IMR-90 (cell line): ENCODE data around the gene MYH9. TPM values are rescaled to one million over a fixed set of nuclear protein-coding genes. Genes with fewer than 3 reads are reported as not detected.
A peak's percentile ranks its signal among the peaks of the same experiment; 100 is the strongest.

ENCODE experiments used
- ATAC-seq: fragments of 200-7000 bp; cut with Tn5 transposase; 2 replicates; pipeline ENCODE4 v1.9.1; 2020; ENCODE audit warnings: low read depth, mild to moderate bottlenecking, moderate library complexity
- BruUV-seq: library from RNA; stranded (reverse); fragments of 400-500 nt; replicated peaks from 2 replicates; lab custom pipeline; 2021; lab: Mats Ljungman, UMichigan
- CTCF ChIA-PET: fragments of 300-600 bp; formaldehyde crosslinking; extraction: SDS; loops from one replicate; lab custom pipeline; 2021; ENCODE audit warnings: antibody characterized with exemption; lab: Yijun Ruan, JAX
- POLR2A ChIA-PET: fragments of 300-600 bp; sonication (Branson Sonifier 250); formaldehyde crosslinking; loops from one replicate; lab custom pipeline; 2022; ENCODE audit warnings: antibody characterized with exemption; ENCODE audit not compliant: unreplicated experiment; lab: Charles Lee
- DNase-seq: peaks from one replicate; pipeline ENCODE4 v3.0.0; 2013
- H2AFZ ChIP-seq: replicated peaks from 2 replicates; pipeline ENCODE3; 2013; ENCODE audit warnings: low read length, mild to moderate bottlenecking; ENCODE audit not compliant: poor library complexity
- H2AK5ac ChIP-seq: 2 replicates; pipeline ENCODE4 v1.6.1; 2013; ENCODE audit warnings: low read depth, low read length, inconsistent platforms
- H2AK9ac ChIP-seq: replicated peaks from 2 replicates; pipeline ENCODE3; 2013; ENCODE audit warnings: mild to moderate bottlenecking, low read depth, low read length, moderate library complexity; ENCODE audit not compliant: poor library complexity
- H2BK120ac ChIP-seq: 2 replicates; pipeline ENCODE4 v1.6.1; 2013; ENCODE audit warnings: low read depth, low read length, inconsistent platforms
- H2BK15ac ChIP-seq: 3 replicates; pipeline ENCODE4 v1.6.1; 2013; ENCODE audit warnings: low read depth, low read length, inconsistent platforms
- H2BK20ac ChIP-seq: 2 replicates; pipeline ENCODE4 v1.6.1; 2013; ENCODE audit warnings: low read depth, mild to moderate bottlenecking, inconsistent platforms, low read length, moderate library complexity
- H2BK5ac ChIP-seq: 2 replicates; pipeline ENCODE4 v1.6.1; 2013; ENCODE audit warnings: mild to moderate bottlenecking, low read depth, low read length, inconsistent platforms; ENCODE audit not compliant: poor library complexity, severe bottlenecking
- H3K14ac ChIP-seq: replicated peaks from 2 replicates; pipeline ENCODE4 v1.6.1; 2013; ENCODE audit warnings: low read depth, low read length, inconsistent platforms
- H3K18ac ChIP-seq: 2 replicates; pipeline ENCODE4 v1.6.1; 2013; ENCODE audit warnings: low read depth, low read length, control low read depth
- H3K23ac ChIP-seq: 2 replicates; pipeline ENCODE4 v1.6.1; 2013; ENCODE audit warnings: low read depth, low read length, inconsistent platforms
- H3K27ac ChIP-seq: 2 replicates; pipeline ENCODE4 v1.5.1; 2013; ENCODE audit warnings: mild to moderate bottlenecking, control low read depth, low read length; ENCODE audit not compliant: insufficient read depth
- H3K27me3 ChIP-seq: 2 replicates; pipeline ENCODE4 v1.6.1; 2013; ENCODE audit warnings: low read length; ENCODE audit not compliant: control insufficient read depth, insufficient read depth
- H3K36me3 ChIP-seq: 2 replicates; pipeline ENCODE4 v1.6.1; 2013; ENCODE audit warnings: low read length, mixed read lengths; ENCODE audit not compliant: control insufficient read depth, insufficient read depth
- H3K4ac ChIP-seq: 2 replicates; pipeline ENCODE4 v1.6.1; 2013; ENCODE audit warnings: low read depth, low read length, inconsistent platforms
- H3K4me1 ChIP-seq: 2 replicates; pipeline ENCODE4 v1.6.1; 2013; ENCODE audit warnings: low read length, mixed read lengths; ENCODE audit not compliant: control insufficient read depth, insufficient read depth
- H3K4me2 ChIP-seq: 2 replicates; pipeline ENCODE4 v1.6.1; 2013; ENCODE audit warnings: low read depth, mild to moderate bottlenecking, control low read depth, low read length, moderate library complexity
- H3K4me3 ChIP-seq: 2 replicates; pipeline ENCODE4 v1.5.1; 2013; ENCODE audit warnings: low read depth, mild to moderate bottlenecking, control low read depth, low read length, moderate library complexity; ENCODE audit not compliant: insufficient read depth
- H3K56ac ChIP-seq: 2 replicates; pipeline ENCODE4 v1.6.1; 2013; ENCODE audit warnings: low read length, inconsistent platforms; ENCODE audit not compliant: insufficient read depth; ENCODE audit errors: extremely low read depth
- H3K79me1 ChIP-seq, 2 experiments: 2 replicates each; pipeline ENCODE4 v1.6.1; 2013; ENCODE audit warnings: low read length in 2 of 2, inconsistent platforms in 1 of 2, low read depth in 1 of 2
- H3K9ac ChIP-seq: 2 replicates; pipeline ENCODE4 v1.6.1; 2013; ENCODE audit warnings: low read depth, low read length, control low read depth
- H3K9me1 ChIP-seq: 2 replicates; pipeline ENCODE4 v1.6.1; 2013; ENCODE audit warnings: low read length, inconsistent platforms; ENCODE audit not compliant: insufficient read depth
- H3K9me3 ChIP-seq: 2 replicates; pipeline ENCODE4 v1.6.1; 2013; ENCODE audit warnings: low read length; ENCODE audit not compliant: control insufficient read depth, insufficient read depth
- H4K20me1 ChIP-seq: 2 replicates; pipeline ENCODE4 v1.6.1; 2013; ENCODE audit warnings: low read length, inconsistent platforms; ENCODE audit not compliant: insufficient read depth
- H4K5ac ChIP-seq: 2 replicates; pipeline ENCODE4 v1.6.1; 2013; ENCODE audit warnings: mild to moderate bottlenecking, low read depth, low read length, control low read depth
- H4K8ac ChIP-seq, 2 experiments: 2 replicates each; pipeline ENCODE4 v1.6.1; 2013; ENCODE audit warnings: low read depth in 2 of 2, low read length in 2 of 2, control low read depth in 1 of 2, inconsistent platforms in 1 of 2
- H4K91ac ChIP-seq: 2 replicates; pipeline ENCODE4 v1.6.1; 2013; ENCODE audit warnings: low read depth, low read length, inconsistent platforms; ENCODE audit not compliant: insufficient read depth
- BHLHE40 ChIP-seq: fragments of 150-350 bp; IDR thresholded peaks from 2 replicates; pipeline ENCODE4 v1.6.1; 2016; ENCODE audit warnings: mild to moderate bottlenecking, low read depth, low read length
- FOS ChIP-seq: fragments of 150-350 bp; IDR thresholded peaks from 2 replicates; pipeline ENCODE4 v1.6.1; 2016; ENCODE audit warnings: low read depth, low read length
- MAFK ChIP-seq: IDR thresholded peaks from 2 replicates; pipeline ENCODE4 v1.6.1; 2012; ENCODE audit warnings: low read depth, low read length, improper control_type of control experiment
- MAZ ChIP-seq: IDR thresholded peaks from 2 replicates; pipeline ENCODE4 v1.6.1; 2012; ENCODE audit warnings: low read depth, mild to moderate bottlenecking, low read length, improper control_type of control experiment, moderate library complexity, borderline replicate concordance
- POLR2A ChIP-seq: IDR thresholded peaks from 2 replicates; pipeline ENCODE4 v1.6.1; 2012; ENCODE audit warnings: mild to moderate bottlenecking, low read depth, low read length
- WGBS, 2 experiments: methylation state at CpG; one replicate each; pipeline versions ENCODE4 v1.1.5 to v1.1.7; 2013; ENCODE audit warnings: missing lambda C conversion rate in 2 of 2; ENCODE audit not compliant: insufficient read length in 1 of 2; ENCODE audit errors: extremely low coverage in 2 of 2; 5-methylcytosine and 5-hydroxymethylcytosine counted together
- dilution Hi-C: fragments of 300-500 bp; cut with HindIII; formaldehyde crosslinking; loops from one replicate; pipeline ENCODE4 v1.14.3; 2018; ENCODE audit warnings: low sequenced_read_pairs; ENCODE audit not compliant: unreplicated experiment
- in situ Hi-C: fragments of 300-500 bp; cut with MboI; formaldehyde crosslinking; loops from 3 replicates; pipeline ENCODE4 v1.14.3; 2019; ENCODE audit warnings: low sequenced_read_pairs, inconsistent platforms, mixed read lengths
- intact Hi-C: fragments of 100-400 bp; cut with micrococcal nuclease; formaldehyde crosslinking; loops from 2 replicates; pipeline ENCODE4 v1.10.0; 2022
- polyA plus RNA-seq, 3 experiments: library from polyadenylated mRNA; depleted of rRNA; stranded (reverse); fragments of >200 nt; gene quantifications; 2 replicates each; pipeline ENCODE4 v1.2.3, GENCODE V29; 2012; ENCODE audit warnings: low replicate concordance in 1 of 3
- total RNA-seq: library from RNA; depleted of rRNA; stranded (reverse); fragments of >200 nt; gene quantifications from 2 replicates; pipeline ENCODE4 v1.2.3, GENCODE V29; 2012

The MYH9 gene
- total and polyA plus RNA-seq, 2 of the 4 experiments (the other 2 are of a cell fraction): 475 to 554 TPM

GRCh38 chr22:36358533-36359469 lies 29.0 kb downstream of the MYH9 start:
- intact Hi-C loops: loop anchor here (1.0 kb wide), 1 partner anchor 24 kb away; no protein-coding TSS in a partner anchor
- Histone ChIP-seq H2AK5ac (peak overlapping the region; percentile 90), H3K56ac (peak overlapping the region; percentile 44), H3K4me2 (peak overlapping the region; percentile 25; the same call in 1 of the 2 replicates), H3K9ac (peak overlapping the region; percentile 24; the same call in 1 of the 2 replicates), H4K5ac (no peak overlapping the region; the same call in 1 of the 2 replicates), H2BK5ac (peak overlapping the region; percentile 89), H3K18ac (peak overlapping the region; percentile 16; the same call in 1 of the 2 replicates), H3K36me3 (peaks cover 25% of the 10 kb centered on the region), H3K4ac (peak overlapping the region; percentile 73), H3K79me1 (peaks cover 0 to 57% of the 10 kb centered on the region in 2 experiments; a peak in 2 of 4 replicates), H2AFZ (peak overlapping the region; percentile 13), H3K4me1 (peaks cover 65% of the 10 kb centered on the region), H3K9me1 (peaks cover 61% of the 10 kb centered on the region), H2BK15ac (peak overlapping the region; percentile 7; the same call in 1 of the 3 replicates), H3K4me3 (no peak overlapping the region), H4K91ac (peak overlapping the region; percentile 55), H2BK120ac (peak overlapping the region; percentile 44; the same call in 1 of the 2 replicates), H4K8ac (peak overlapping the region; percentile 29 to 76; a peak in 1 of 4 replicates), H3K14ac (peak overlapping the region; percentile 53), H3K27me3 (no peaks in the 10 kb centered on the region), H3K27ac (peak overlapping the region; percentile 70), H2AK9ac (peak overlapping the region; percentile 77), H2BK20ac (peak overlapping the region; percentile 20; the same call in 1 of the 2 replicates), H4K20me1 (peaks cover 99% of the 10 kb centered on the region), H3K23ac (peak overlapping the region; percentile 60), H3K9me3 (no peaks in the 10 kb centered on the region)
- TF ChIP-seq MAFK: no peak
- peak; percentile 22; the same call in 1 of the 2 replicates for TF ChIP-seq BHLHE40
- TF ChIP-seq POLR2A: no peak
- TF ChIP-seq FOS: 0 out of 2 replicates have a peak, but pooled peaks have one; percentile 6
- peak; percentile 30; the same call in 1 of the 2 replicates for TF ChIP-seq MAZ
- CTCF ChIA-PET: no interaction called here
- WGBS, 2 experiments: 90% methylated on average over 2 of the region's 9 CpGs; no CpG with 5 or more reads in 1 of the 2 experiments
- dilution Hi-C loops: no loop called here
- POLR2A ChIA-PET: no interaction called here
- peak; percentile 18 for ATAC-seq
- DNase-seq: no peak
- no TSS peak for BruUV-seq
- in situ Hi-C loops: no loop called here
